NCI-H2196 treated with DMSO at 0.1 percent for 48 hours (cell line): ENCODE results near the gene RBM22.

ENCODE experiments used
- DNase-seq: peaks from one replicate; lab custom pipeline; 2025; ENCODE audit not compliant: unreplicated experiment; lab: John Stamatoyannopoulos, UW

RBM22 gene

DNA sequence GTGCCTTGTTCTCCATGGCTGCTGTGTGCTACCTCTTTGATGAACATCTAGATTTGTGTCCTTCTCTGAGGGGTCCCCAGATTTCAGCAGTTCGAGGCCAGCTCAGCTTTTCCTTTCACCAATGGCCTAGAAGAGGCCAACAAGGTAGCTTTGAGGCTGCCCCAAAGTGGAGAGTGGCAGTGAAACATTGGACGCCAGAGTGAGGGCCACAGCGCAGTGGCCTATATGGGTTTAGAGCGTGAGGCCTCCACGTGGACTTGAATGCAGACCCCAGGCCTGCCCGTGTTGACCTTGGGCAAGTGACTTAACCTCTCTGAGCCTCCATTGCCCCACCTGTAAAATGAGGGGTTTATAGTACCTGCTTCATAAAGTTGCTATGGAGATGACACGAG is 28.0 kb downstream of the RBM22 start:
- DNase-seq, result no peak

DNA sequence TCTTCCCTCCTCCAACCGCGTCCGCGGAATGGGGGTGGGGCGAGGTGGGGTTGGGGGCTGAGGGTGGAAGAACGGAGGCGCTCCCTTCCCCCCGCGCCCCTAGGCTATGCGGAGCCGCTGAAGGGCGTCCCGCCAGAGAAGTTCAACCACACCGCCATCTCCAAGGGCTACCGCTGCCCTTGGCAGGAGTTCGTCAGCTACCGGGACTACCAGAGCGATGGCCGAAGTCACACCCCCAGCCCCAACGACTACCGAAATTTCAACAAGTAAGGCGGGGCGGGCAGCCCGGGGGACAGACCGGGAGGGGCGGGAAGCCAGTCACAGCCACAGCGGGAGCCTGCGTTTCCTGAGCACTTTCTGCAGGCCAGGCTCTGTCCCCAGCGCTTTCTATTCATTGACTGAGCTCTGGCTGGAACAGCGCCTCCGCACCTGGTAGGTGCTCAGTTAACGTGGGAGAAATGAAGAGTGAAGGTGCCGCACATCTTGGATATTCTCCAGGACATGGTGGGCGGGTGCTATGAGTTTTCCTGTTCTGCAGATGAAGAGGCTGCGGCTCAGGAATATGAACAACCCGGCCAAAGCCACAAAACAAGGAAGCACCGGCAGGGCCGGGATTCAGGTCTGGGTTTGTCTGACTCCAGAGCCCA is 28.5 kb downstream of the RBM22 start:
- no peak for DNase-seq

GRCh38 chr5:150671509-150672236 is 29.2 kb downstream of the RBM22 start:
- no peak for DNase-seq

- DNase-seq, result no peak
These were observed 29.9 kb downstream of the RBM22 start for GRCh38 chr5:150670948-150671310.

- no peak for DNase-seq
These were observed 30.5 kb downstream of the RBM22 start for GRCh38 chr5:150670275-150670947.

DNA sequence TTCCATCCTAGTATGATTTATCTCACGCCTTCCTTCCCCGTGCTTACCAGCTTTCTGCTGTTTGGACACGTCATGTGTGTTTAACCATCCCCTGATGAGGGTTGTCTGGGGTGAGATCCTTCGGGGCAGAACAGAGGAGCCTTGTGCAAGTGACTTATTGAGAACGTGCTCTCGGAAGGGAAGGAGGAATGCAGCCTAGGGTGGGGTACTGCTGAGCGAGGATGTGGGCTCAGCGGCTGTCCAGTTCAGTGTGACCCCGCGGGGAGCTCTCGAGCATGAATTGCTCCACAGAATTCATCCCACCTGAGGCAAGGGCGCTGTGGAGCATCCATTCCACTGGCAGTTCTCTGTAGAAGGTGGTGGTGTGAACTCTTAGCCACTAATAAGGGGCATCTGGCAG is 35.8 kb downstream of the RBM22 start:
- DNase-seq, result no peak

- DNase-seq, result no peak
These were observed 36.9 kb downstream of the RBM22 start for GRCh38 chr5:150663936-150664335.

GRCh38 chr5:150662731-150663516 is 37.9 kb downstream of the RBM22 start:
- no peak for DNase-seq

GRCh38 chr5:150661821-150662596 is 38.9 kb downstream of the RBM22 start:
- no peak for DNase-seq

DNA sequence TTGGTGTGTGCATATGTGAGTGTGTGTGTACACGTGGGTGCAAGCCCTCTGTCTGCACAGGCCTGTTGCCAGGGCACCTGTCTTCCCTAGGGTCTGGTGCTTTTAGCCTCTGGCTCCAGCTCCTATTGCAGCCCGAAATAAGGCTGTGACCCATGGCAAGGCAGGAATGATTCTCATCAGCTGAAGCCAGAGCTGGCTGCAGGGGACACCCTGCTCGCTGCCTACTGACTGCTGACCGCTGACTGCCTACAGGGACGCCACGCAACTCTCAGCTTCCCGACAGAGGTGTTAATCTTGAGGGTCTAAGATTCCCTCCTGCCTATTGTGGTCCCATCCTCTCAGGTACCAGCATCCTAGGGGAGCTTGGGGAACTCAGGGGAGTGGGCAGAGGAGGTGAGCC is 39.8 kb downstream of the RBM22 start, which contains the start of gene MYOZ3:
TSS of gene MYOZ3 (plus strand) at position 166 of the 400 bp plus-strand sequence. CDS start 1,691 bp downstream, outside the sequence.
- DNase-seq, result no peak

DNA sequence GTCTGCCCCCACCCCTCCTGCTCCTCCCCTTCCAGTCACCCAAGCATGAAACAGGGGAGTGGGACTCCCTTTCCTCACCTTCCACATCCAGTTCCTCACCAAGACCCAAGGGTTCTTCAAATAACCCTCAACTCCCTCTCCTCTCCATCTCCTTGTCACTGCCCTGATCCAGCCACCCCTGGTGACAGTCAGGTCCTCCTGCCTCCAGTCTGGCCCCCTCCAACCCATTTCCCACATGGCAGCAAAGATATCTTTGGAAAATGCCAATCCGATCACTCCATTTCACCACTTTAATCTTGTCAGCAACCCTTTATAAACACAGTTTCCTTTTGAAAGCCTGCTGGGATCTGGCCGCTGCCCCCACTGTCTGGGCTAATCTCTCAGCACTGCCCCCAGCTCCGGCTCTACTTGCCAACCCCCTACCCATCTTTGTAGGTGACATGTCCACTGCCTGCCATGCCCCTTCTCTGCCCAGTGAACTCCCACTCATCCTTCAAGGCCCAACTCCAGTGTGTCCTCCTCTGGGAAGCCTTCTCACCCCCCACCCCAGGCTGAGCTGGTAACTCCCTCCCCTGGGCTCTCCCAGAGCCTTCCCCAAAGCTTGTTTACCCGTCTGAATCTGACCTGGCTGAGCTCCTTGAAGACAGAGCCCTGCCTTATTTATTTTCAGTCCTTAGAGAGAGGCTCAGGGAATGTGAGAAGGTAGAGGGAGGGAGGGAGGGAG is 40.6 kb downstream of the RBM22 start:
- no peak for DNase-seq

DNA sequence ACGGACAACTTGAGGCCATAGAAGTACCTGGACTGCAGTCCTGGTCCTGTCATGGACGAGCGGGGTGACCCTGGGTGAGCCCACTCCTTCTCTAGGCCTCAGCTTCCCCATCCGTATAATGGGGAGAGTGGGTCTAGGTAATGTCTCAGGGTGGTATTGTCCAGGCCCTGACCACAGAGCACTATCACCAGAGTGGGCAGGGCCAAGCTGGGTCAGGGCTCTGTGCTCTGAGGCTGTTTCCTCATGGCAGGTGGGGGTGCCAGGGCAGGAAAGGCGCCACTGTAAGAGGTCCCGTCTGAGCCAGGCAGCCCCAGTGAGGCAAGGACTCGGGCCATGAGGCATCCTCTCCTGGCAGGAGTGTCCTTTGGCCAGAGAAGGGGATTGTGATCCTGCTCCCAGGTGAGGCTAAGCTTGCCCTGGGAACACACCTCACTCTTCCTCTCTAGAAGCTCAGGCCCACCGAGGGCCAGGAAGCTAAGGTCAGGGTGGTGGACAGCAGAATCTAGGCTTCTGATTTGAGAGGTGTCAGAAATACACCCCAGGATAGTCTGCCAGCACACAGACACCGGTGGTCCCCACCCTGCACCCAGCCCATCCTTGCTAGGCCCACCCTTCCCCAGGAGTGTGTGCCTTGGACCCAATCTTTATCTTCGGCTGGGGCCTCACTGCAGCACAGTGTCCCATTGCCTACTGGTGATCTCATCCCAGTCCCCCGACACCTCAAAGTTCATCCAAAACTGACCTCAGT is 41.3 kb downstream of the RBM22 start:
- DNase-seq, result no peak

DNA sequence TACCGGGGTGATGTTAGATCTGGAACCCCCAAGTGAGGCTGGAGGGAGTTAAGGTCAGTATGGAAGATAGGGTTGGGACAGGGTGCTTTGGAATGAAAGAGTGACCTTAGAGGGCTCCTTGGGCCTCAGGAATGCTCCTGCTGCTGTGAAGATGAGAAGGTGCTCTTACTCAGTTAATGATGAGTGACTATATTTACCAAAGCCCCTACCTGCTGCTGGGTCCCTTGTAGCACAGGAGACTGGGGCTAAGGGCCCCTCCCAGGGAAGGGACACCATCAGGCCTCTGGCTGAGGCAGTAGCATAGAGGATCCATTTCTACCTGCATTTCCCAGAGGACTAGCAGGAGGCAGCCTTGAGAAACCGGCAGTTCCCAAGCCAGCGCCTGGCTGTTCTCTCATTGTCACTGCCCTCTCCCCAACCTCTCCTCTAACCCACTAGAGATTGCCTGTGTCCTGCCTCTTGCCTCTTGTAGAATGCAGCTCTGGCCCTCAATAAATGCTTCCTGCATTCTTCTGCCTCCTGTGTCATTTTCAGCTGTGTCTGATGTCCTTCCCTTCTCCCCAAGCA is 42.1 kb downstream of the RBM22 start:
- no peak for DNase-seq

DNA sequence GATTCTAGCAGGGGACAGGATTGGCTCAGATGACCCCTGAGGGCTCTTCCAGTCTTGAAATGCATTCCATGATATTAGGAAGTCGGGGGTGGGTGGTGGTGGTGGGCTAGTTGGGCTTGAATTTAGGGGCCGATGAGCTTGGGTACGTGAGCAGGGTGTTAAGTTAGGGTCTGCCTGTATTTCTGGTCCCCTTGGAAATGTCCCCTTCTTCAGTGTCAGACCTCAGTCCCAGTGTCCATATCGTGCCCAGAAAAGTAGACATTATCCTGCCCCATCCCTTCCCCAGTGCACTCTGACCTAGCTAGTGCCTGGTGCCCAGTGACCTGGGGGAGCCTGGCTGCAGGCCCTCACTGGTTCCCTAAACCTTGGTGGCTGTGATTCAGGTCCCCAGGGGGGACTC is 42.7 kb downstream of the RBM22 start:
- no peak for DNase-seq

GRCh38 chr5:150656191-150657132 is 44.4 kb downstream of the RBM22 start:
- peak; percentile 54 for DNase-seq

GRCh38 chr5:150655221-150655620 is 45.6 kb downstream of the RBM22 start:
- no peak for DNase-seq

GRCh38 chr5:150653762-150654556 is 46.9 kb downstream of the RBM22 start:
- DNase-seq, result no peak
